Measurements from ENCODE around the gene GCNA. TPM values are rescaled to one million over a fixed set of nuclear protein-coding genes. Genes with fewer than 3 reads are reported as not detected.

GCNA gene
- total RNA-seq, 1 experiment from 2014 or later: 0.98 TPM

DNA sequence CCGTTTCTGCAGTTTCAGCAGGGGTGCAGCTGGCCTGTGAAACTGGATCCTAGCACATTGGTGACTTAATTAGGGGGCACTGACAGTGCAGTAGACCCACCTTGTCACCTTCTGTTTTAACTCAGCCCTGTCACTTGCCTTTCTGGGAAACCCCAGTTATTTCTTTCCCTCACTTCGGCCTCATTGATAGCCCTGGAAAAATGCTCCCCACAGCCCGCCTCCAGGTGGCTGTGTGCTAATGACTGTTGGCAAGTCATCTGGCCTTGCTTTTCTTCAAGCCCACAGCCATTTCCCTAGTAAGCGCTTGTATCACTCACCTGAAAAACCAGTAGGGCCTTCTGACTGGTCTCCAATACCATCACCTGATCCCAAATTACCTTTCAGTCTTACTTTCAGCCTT is 36.8 kb downstream of the GCNA start:
- no peaks in the 10 kb centered on the region for H3K9me2 ChIP-seq (ENCODE audit: insufficient read depth)
- ATAC-seq: no peak
- no peaks in the 10 kb centered on the region for H3K79me2 ChIP-seq (ENCODE audit: insufficient read depth, low read length)
- H3K4me1 ChIP-seq (ENCODE audit: control insufficient read depth in 1 of 2, insufficient read depth in 2 of 2, low read length in 2 of 2): no peaks in the 10 kb centered on the region; a peak in 1 of 4 replicates
- CTCF ChIA-PET: no interaction called here
- no peak for DNase-seq (ENCODE audit: low read depth, low spot score)
- POLR2A ChIA-PET: no interaction called here
- H2AFZ ChIP-seq (ENCODE audit: low read depth, low read length, poor library complexity, severe bottlenecking): no peak overlapping the region
- RAD21 ChIA-PET (ENCODE audit: low non-redundant PET in 1 of 2, low total read pairs in 2 of 2, uncharacterized antibody in 2 of 2, unreplicated experiment in 2 of 2): no interaction called here
- no peaks in the 10 kb centered on the region for H3K9me3 ChIP-seq (ENCODE audit: control insufficient read depth in 1 of 2, insufficient read depth in 1 of 2, low read depth in 1 of 2, low read length in 2 of 2)
- no peaks in the 10 kb centered on the region for H3K27me3 ChIP-seq (ENCODE audit: insufficient read depth, low read length)
- no peak overlapping the region for H3K4me2 ChIP-seq (ENCODE audit: low read length)
- intact Hi-C loops (cut with micrococcal nuclease): no loop called here
- no TSS peak for BruUV-seq (replicated peaks)
- no peaks in the 10 kb centered on the region for H4K20me1 ChIP-seq (ENCODE audit: insufficient read depth)
- no peak for TF ChIP-seq RAD21 (IDR thresholded peaks at IDR 0.05; ENCODE audit: low read depth)
- no peak for TF ChIP-seq EZH2phosphoT487 (IDR thresholded peaks at IDR 0.05; ENCODE audit: borderline replicate concordance)
- TF ChIP-seq, protein P1, sequence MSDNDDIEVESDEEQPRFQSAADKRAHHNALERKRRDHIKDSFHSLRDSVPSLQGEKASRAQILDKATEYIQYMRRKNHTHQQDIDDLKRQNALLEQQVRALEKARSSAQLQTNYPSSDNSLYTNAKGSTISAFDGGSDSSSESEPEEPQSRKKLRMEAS (IDR thresholded peaks at IDR 0.05): no peak
- TF ChIP-seq SP1 (IDR thresholded peaks at IDR 0.05; ENCODE audit: low read depth): no peak
- TF ChIP-seq FOSL1 (IDR thresholded peaks at IDR 0.05; ENCODE audit: low read depth): no peak
- H3K27ac ChIP-seq (ENCODE audit: low read depth, low read length): no peak overlapping the region
- H3K9ac ChIP-seq (ENCODE audit: low read length): no peak overlapping the region
- H3K36me3 ChIP-seq (ENCODE audit: control insufficient read depth in 1 of 2, insufficient read depth in 2 of 2, low read length in 2 of 2): no peaks in the 10 kb centered on the region
- H3K4me3 ChIP-seq (replicated peaks in 1 of 2; ENCODE audit: low read depth in 1 of 2, low read length in 2 of 2): no peak overlapping the region

DNA sequence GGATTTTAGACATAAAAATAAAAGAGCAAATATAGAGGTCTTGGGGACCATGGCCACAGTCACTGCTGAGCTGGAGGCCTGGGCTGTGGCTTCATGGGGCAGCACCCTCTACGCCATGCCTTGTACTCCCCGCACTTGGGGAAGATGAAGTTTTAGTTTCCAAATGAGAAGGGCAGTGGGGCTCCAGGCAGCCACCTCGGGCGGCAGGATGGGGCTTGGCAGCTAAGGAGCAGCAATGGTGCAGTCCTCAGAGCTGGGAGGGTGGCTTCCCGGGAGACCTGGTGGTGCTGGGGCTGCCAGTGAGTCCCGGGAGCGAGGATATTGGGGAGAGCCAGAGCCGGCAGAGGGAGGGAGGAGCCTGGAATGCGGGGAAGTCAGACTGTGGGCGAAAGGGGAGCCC is 37.7 kb downstream of the GCNA start:
- no peaks in the 10 kb centered on the region for H3K9me2 ChIP-seq (ENCODE audit: insufficient read depth)
- DNase-seq (ENCODE audit: low read depth, low spot score): no peak
- H3K4me2 ChIP-seq (ENCODE audit: low read length): no peak overlapping the region
- CTCF ChIA-PET: no interaction called here
- no peaks in the 10 kb centered on the region for H3K36me3 ChIP-seq (ENCODE audit: control insufficient read depth in 1 of 2, insufficient read depth in 2 of 2, low read length in 2 of 2)
- POLR2A ChIA-PET: no interaction called here
- no peak overlapping the region for H2AFZ ChIP-seq (ENCODE audit: low read depth, low read length, poor library complexity, severe bottlenecking)
- no peak overlapping the region for H3K27ac ChIP-seq (ENCODE audit: low read depth, low read length)
- RAD21 ChIA-PET (ENCODE audit: low non-redundant PET in 1 of 2, low total read pairs in 2 of 2, uncharacterized antibody in 2 of 2, unreplicated experiment in 2 of 2): no interaction called here
- no peak for ATAC-seq
- intact Hi-C loops (cut with micrococcal nuclease): no loop called here
- H4K20me1 ChIP-seq (ENCODE audit: insufficient read depth): no peaks in the 10 kb centered on the region
- no peak overlapping the region for H3K4me3 ChIP-seq (replicated peaks in 1 of 2; ENCODE audit: low read depth in 1 of 2, low read length in 2 of 2)
- H3K27me3 ChIP-seq (ENCODE audit: insufficient read depth, low read length): no peaks in the 10 kb centered on the region
- no TSS peak for BruUV-seq (replicated peaks)
- H3K79me2 ChIP-seq (ENCODE audit: insufficient read depth, low read length): no peaks in the 10 kb centered on the region
- no peaks in the 10 kb centered on the region for H3K9me3 ChIP-seq (ENCODE audit: control insufficient read depth in 1 of 2, insufficient read depth in 1 of 2, low read depth in 1 of 2, low read length in 2 of 2)
- no peak overlapping the region for H3K9ac ChIP-seq (ENCODE audit: low read length)
- TF ChIP-seq EZH2 (IDR thresholded peaks at IDR 0.05) (no peak), SRF (IDR thresholded peaks at IDR 0.05; ENCODE audit: low read depth) (no peak)
- TF ChIP-seq, protein P2, sequence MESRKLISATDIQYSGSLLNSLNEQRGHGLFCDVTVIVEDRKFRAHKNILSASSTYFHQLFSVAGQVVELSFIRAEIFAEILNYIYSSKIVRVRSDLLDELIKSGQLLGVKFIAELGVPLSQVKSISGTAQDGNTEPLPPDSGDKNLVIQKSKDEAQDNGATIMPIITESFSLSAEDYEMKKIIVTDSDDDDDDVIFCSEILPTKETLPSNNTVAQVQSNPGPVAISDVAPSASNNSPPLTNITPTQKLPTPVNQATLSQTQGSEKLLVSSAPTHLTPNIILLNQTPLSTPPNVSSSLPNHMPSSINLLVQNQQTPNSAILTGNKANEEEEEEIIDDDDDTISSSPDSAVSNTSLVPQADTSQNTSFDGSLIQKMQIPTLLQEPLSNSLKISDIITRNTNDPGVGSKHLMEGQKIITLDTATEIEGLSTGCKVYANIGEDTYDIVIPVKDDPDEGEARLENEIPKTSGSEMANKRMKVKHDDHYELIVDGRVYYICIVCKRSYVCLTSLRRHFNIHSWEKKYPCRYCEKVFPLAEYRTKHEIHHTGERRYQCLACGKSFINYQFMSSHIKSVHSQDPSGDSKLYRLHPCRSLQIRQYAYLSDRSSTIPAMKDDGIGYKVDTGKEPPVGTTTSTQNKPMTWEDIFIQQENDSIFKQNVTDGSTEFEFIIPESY (IDR thresholded peaks at IDR 0.05; ENCODE audit: extremely low read depth, insufficient replicate concordance, low read length): no peak
- no peaks in the 10 kb centered on the region; a peak in 1 of 4 replicates for H3K4me1 ChIP-seq (ENCODE audit: control insufficient read depth in 1 of 2, insufficient read depth in 2 of 2, low read length in 2 of 2)

Measured in HCT116 (cell line).